Heart left ventricle (tissue), 13 donors: Measurements from ENCODE around the gene ULK4.

Experiments used
- POLR2A ChIP-seq, 2 donors: fragments of 450-650 bp; IDR thresholded peaks; one replicate each; pipeline ENCODE4 v1.6.1; 2017; ENCODE audit warnings: antibody characterized with exemption in 2 of 2, mild to moderate bottlenecking in 2 of 2, moderate library complexity in 2 of 2
- TF ChIP-seq, protein P1 (sequence below), 12 donors: fragments of 200-600 bp; sonication (generic) in 4 of 12; IDR thresholded peaks; one replicate each; pipeline versions ENCODE4 v1.5.0 to v1.8.0; 2018 to 2022; ENCODE audit warnings: antibody characterized with exemption in 12 of 12, mild to moderate bottlenecking in 5 of 12
- donor health status: ischemic (EF 13 %, LVEDD 7.1; RV severe dilation, severe dysfunction).
- donor health status: DM: no; HTN: yes; CAD: no.
- donor health status: DM: no; HTN: no; CAD: no.
- donor health status: ischemic (EF 25% LVEDD 6.9; RV normal size, moderate dysfunction).
- donor health status: ischemic (EF 25% LVEDD 5.7; RV mildly dilated, moderate dysfunction).
- donor health status: ischemic (EF 35%, LVEDD 5.7; RV mildly dilated, moderate dysfunction).
- donor health status: nonischemic (EF 11% LVEDD 7.7; RV severe dilation, severe dysfunction).
- donor health status: DM: yes; HTN: yes; CAD: no.
- donor health status: PGD.
- donor health status: ischemic (EF 29% LVEDD 5.4; RV normal size, mild dysfunction).
- donor health status: nonischemic (EF 23%, LVEDD 6.1; RV moderate dilation, normal function).

DNA sequence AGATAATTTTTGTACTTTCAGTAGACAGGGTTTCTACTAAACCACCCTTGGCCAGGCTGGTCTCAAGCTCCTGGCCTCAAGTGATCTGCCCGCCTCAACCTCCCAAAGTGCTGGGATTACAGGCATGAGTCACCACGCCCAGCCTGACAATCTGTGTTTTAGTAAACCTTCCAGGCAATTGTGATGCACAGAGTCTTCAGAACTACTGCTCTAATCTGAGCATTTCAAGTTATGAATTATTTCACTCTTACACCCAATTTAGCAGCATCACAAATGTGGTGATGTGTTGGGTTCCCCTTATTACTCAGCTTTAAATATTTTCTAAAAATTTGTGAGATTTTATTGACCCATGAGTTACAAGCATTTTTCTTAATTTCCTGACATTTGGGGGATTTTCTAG lies 94.4 kb downstream of the ULK4 start:
- TF ChIP-seq POLR2A (IDR thresholded peaks at IDR 0.05): no peak
- TF ChIP-seq, protein P1, sequence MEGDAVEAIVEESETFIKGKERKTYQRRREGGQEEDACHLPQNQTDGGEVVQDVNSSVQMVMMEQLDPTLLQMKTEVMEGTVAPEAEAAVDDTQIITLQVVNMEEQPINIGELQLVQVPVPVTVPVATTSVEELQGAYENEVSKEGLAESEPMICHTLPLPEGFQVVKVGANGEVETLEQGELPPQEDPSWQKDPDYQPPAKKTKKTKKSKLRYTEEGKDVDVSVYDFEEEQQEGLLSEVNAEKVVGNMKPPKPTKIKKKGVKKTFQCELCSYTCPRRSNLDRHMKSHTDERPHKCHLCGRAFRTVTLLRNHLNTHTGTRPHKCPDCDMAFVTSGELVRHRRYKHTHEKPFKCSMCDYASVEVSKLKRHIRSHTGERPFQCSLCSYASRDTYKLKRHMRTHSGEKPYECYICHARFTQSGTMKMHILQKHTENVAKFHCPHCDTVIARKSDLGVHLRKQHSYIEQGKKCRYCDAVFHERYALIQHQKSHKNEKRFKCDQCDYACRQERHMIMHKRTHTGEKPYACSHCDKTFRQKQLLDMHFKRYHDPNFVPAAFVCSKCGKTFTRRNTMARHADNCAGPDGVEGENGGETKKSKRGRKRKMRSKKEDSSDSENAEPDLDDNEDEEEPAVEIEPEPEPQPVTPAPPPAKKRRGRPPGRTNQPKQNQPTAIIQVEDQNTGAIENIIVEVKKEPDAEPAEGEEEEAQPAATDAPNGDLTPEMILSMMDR (IDR thresholded peaks at IDR 0.05): no peak
